Type B pancreatic cell (in vitro differentiated cells): ENCODE data around the gene ANLN. TPM values are rescaled to one million over a fixed set of nuclear protein-coding genes. Genes with fewer than 3 reads are reported as not detected.

Experiments
- DNase-seq: peaks from one replicate; pipeline ENCODE4 v3.0.0; 2021; ENCODE audit warnings: mixed read lengths; ENCODE audit not compliant: unreplicated experiment; ENCODE audit errors: extremely low spot score
- H3K27ac Mint-ChIP-seq: 2 replicates; pipeline ENCODE4 v1.8.0; 2021; ENCODE audit warnings: mild to moderate bottlenecking, mixed read lengths
- H3K27me3 Mint-ChIP-seq: 2 replicates; pipeline ENCODE4 v1.8.0; 2021; ENCODE audit warnings: mixed read lengths
- H3K36me3 Mint-ChIP-seq: 2 replicates; pipeline ENCODE4 v1.8.0; 2021; ENCODE audit warnings: mixed read lengths
- H3K4me1 Mint-ChIP-seq: one replicate; pipeline ENCODE4 v1.8.0; 2021; ENCODE audit warnings: mixed read lengths; ENCODE audit not compliant: unreplicated experiment
- H3K4me3 Mint-ChIP-seq: 2 replicates; pipeline ENCODE4 v1.8.0; 2021; ENCODE audit warnings: mild to moderate bottlenecking, mixed read lengths
- H3K9me3 Mint-ChIP-seq: 2 replicates; pipeline ENCODE4 v1.8.0; 2021; ENCODE audit warnings: mixed read lengths
- total RNA-seq: library from RNA; stranded (reverse); gene quantifications from 2 replicates; pipeline ENCODE4 v1.2.1, GENCODE V29; 2021; ENCODE audit warnings: low replicate concordance
- TF ChIP-seq, protein P1 (sequence below): fragments of 200-600 bp; sonication (generic); conservative IDR thresholded peaks from 2 replicates; pipeline ENCODE4 v1.5.0; 2021; ENCODE audit warnings: antibody characterized with exemption, mild to moderate bottlenecking

The ANLN gene
- total RNA-seq, 1 donor from 2014 or later, result 68.3 TPM

GRCh38 chr7:36438211-36438610, 48.5 kb downstream of the ANLN start:
- Mint-ChIP-seq H3K27ac (no peak overlapping the region), H3K4me1 (no peaks in the 10 kb centered on the region)

GRCh38 chr7:36439624-36440023, 50.0 kb downstream of the ANLN start:
- H3K4me1 Mint-ChIP-seq, result no peaks in the 10 kb centered on the region
- H3K36me3 Mint-ChIP-seq, result peaks cover 17% of the 10 kb centered on the region
- no peak overlapping the region for H3K4me3 Mint-ChIP-seq
- DNase-seq, result no peak
- H3K27me3 Mint-ChIP-seq, result no peaks in the 10 kb centered on the region
- TF ChIP-seq, protein P1, sequence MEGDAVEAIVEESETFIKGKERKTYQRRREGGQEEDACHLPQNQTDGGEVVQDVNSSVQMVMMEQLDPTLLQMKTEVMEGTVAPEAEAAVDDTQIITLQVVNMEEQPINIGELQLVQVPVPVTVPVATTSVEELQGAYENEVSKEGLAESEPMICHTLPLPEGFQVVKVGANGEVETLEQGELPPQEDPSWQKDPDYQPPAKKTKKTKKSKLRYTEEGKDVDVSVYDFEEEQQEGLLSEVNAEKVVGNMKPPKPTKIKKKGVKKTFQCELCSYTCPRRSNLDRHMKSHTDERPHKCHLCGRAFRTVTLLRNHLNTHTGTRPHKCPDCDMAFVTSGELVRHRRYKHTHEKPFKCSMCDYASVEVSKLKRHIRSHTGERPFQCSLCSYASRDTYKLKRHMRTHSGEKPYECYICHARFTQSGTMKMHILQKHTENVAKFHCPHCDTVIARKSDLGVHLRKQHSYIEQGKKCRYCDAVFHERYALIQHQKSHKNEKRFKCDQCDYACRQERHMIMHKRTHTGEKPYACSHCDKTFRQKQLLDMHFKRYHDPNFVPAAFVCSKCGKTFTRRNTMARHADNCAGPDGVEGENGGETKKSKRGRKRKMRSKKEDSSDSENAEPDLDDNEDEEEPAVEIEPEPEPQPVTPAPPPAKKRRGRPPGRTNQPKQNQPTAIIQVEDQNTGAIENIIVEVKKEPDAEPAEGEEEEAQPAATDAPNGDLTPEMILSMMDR, result no peak
- H3K9me3 Mint-ChIP-seq, result no peaks in the 10 kb centered on the region
- H3K27ac Mint-ChIP-seq, result no peak overlapping the region

More at GRCh38 chr7:36438211-36438610, 48.5 kb downstream of the ANLN start:
- peaks cover 27% of the 10 kb centered on the region for H3K36me3 Mint-ChIP-seq
- H3K9me3 Mint-ChIP-seq, result no peaks in the 10 kb centered on the region
- H3K4me3 Mint-ChIP-seq, result no peak overlapping the region
- DNase-seq, result no peak
- no peaks in the 10 kb centered on the region for H3K27me3 Mint-ChIP-seq
- TF ChIP-seq, protein P1, result no peak

DNA sequence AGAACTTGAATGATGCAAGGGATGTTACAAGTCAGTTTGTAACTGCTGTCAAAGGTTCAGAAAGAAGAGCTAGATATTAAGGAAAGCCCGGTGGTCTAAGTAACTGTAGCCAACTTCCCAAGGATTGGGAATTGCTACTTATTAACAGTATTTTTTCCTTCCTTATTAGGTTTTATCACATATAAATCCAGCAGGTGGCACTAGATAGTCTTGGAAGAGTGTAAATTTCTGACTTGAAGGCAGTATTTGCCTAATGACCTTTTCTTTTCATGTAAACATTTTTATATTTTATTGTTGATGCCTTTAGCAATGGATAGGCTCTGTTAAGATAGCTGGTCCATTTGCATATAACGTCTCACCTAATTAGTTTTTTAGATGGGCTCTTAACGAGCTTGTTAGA, 51.2 kb downstream of the ANLN start:
- TF ChIP-seq, protein P1, result peak; percentile 69
- Mint-ChIP-seq H3K4me1 (no peaks in the 10 kb centered on the region), H3K27me3 (no peaks in the 10 kb centered on the region), H3K27ac (no peak overlapping the region), H3K4me3 (no peak overlapping the region), H3K36me3 (peaks cover 21% of the 10 kb centered on the region), H3K9me3 (no peaks in the 10 kb centered on the region)
- DNase-seq, result no peak

DNA sequence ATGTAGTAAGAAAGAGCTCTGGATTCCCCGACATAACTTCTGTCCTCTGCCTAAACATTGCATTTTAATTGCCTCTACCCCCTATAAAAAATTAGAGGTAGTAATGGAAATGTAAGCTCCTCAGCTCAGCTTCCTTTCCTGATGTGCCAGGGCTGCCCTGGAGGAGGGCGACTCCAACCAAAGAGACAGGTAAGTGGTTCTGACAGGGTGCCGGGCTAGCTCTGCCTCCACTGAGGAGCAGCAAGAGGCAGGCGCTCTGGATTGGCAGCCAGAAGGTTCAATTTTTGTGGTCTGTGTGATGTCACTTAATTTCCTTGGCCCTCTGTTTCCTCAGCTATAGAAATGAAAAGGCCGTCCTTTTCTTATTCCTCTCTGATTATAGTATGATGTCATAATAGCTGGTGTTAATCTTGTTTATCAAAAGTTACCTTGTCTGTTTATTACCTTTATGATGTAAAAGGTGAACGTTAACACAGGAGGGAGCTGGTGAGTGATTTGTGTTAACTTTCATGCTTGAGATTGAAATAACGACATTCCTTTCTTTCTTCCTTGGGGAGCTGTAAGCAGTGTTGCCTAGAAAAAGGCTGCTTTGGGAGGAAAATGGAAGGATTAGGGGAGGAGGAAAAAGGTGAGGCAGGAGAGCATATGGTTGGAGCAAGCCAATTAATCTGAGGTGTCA, 51.8 kb downstream of the ANLN start:
- Mint-ChIP-seq H3K36me3 (peaks cover 21% of the 10 kb centered on the region), H3K27me3 (no peaks in the 10 kb centered on the region), H3K4me1 (no peaks in the 10 kb centered on the region), H3K9me3 (peaks cover 4% of the 10 kb centered on the region), H3K4me3 (no peak overlapping the region), H3K27ac (no peak overlapping the region)
- DNase-seq, result no peak
- TF ChIP-seq, protein P1, result no peak

DNA sequence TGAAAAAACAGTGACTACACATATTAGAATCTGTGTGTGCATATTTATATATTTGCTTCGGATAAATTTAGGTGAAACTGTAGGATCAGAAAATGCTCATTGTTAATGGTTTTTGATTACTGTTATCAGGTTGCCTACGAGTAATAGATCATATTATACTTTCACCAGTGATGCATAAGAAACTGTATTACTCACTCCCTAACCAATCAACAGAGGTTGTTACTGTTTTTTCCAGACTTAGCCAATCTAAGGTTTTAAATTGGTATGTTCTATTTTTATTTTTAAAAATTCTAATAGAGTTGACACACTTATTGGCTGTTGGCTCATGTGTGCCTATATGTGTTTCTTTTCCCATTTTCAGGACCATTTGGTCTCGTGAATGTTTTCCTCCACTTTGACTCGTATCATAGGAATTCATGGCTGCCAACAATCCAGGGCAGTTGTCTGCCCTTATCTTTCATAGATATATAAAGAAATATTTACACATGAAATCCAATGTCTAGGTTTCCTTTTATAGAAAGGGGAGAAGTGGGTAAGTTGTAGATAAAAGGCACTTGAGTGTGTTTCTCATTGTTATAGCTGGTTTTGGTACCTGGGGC, 59.2 kb downstream of the ANLN start:
- DNase-seq, result no peak
- no peak overlapping the region for H3K27ac Mint-ChIP-seq
- H3K4me3 Mint-ChIP-seq, result no peak overlapping the region
- H3K9me3 Mint-ChIP-seq, result peaks cover 4% of the 10 kb centered on the region
- no peaks in the 10 kb centered on the region for H3K27me3 Mint-ChIP-seq
- H3K36me3 Mint-ChIP-seq, result peaks cover 40% of the 10 kb centered on the region
- no peaks in the 10 kb centered on the region for H3K4me1 Mint-ChIP-seq
- TF ChIP-seq, protein P1, result no peak
